ENCODE data around the gene WNT4. TPM values are rescaled to one million over a fixed set of nuclear protein-coding genes. Genes with fewer than 3 reads are reported as not detected.

The WNT4 gene
- total RNA-seq, 1 experiment from 2014 or later: 0.79 TPM

GRCh38 chr1:22127248-22127647 lies 15.6 kb downstream of the WNT4 start:
- Mint-ChIP-seq H3K27me3 (ENCODE audit: insufficient read depth, unreplicated experiment) (no peaks in the 10 kb centered on the region), H3K27ac (ENCODE audit: unreplicated experiment) (no peak overlapping the region), H3K4me3 (ENCODE audit: unreplicated experiment) (no peak overlapping the region), H3K9me3 (ENCODE audit: unreplicated experiment) (no peaks in the 10 kb centered on the region), H3K36me3 (ENCODE audit: insufficient read depth, unreplicated experiment) (peaks cover 32% of the 10 kb centered on the region), H3K4me1 (ENCODE audit: low read depth, unreplicated experiment) (no peaks in the 10 kb centered on the region)
- no peaks in the 10 kb centered on the region for H3K36me3 ChIP-seq (ENCODE audit: control insufficient read depth, insufficient read depth, low read length)
- no peak overlapping the region for H3K4me3 ChIP-seq (ENCODE audit: low read depth, low read length)
- 0 out of 2 replicates have a peak, but pooled peaks cover 5% of the 10 kb centered on the region for H3K4me1 ChIP-seq
- intact Hi-C loops (cut with micrococcal nuclease; ENCODE audit: unreplicated experiment): no loop called here
- BruUV-seq (replicated peaks): no TSS peak
- H3K27me3 ChIP-seq (replicated peaks; ENCODE audit: control insufficient read depth, insufficient read depth, low read length): no peaks in the 10 kb centered on the region
- H3K9me3 ChIP-seq: no peaks in the 10 kb centered on the region
- POLR2A ChIA-PET: no interaction called here
- CTCF ChIA-PET: no interaction called here
- TF ChIP-seq CTCF (IDR thresholded peaks at IDR 0.05; ENCODE audit: insufficient read depth in 1 of 2, low read depth in 1 of 2, low read length in 1 of 2, severe bottlenecking in 1 of 2, unreplicated experiment in 1 of 2): no peak
- no peak for DNase-seq

DNA sequence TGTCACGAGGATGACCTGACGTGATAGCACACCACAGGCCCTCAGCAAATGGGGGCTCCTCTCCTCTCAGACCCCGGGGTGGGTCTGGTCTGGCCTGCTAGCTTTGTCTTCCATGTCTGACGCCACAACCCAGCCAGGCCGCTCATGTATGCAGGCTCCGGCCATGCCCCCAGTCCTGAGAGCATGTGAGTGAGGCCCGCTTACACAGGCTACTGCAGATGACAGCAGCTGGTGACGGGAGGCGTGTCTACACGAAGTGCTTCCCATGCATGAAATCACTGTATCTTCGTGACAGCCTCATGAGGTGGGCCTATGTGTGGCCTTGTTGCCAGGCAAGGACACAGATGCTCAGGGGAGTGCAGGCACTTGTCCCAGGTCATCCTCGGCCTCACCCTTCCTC lies 16.4 kb downstream of the WNT4 start:
- no peaks in the 10 kb centered on the region for H3K27me3 ChIP-seq (replicated peaks; ENCODE audit: control insufficient read depth, insufficient read depth, low read length)
- ChIA-PET CTCF (interaction anchor here (0.6 kb wide), 1 partner anchor 17 kb away, joined by 3 read pairs; no protein-coding TSS in a partner anchor), POLR2A (no interaction called here)
- no peak overlapping the region for H3K27ac Mint-ChIP-seq (ENCODE audit: unreplicated experiment)
- H3K9me3 Mint-ChIP-seq (ENCODE audit: unreplicated experiment): no peaks in the 10 kb centered on the region
- no TSS peak for BruUV-seq (replicated peaks)
- H3K9me3 ChIP-seq: no peaks in the 10 kb centered on the region
- no peaks in the 10 kb centered on the region for H3K36me3 ChIP-seq (ENCODE audit: control insufficient read depth, insufficient read depth, low read length)
- H3K4me1 Mint-ChIP-seq (ENCODE audit: low read depth, unreplicated experiment): no peaks in the 10 kb centered on the region
- H3K4me1 ChIP-seq: peaks cover 5% of the 10 kb centered on the region; the same call in 1 of the 2 replicates
- DNase-seq: no peak
- peaks cover 33% of the 10 kb centered on the region for H3K36me3 Mint-ChIP-seq (ENCODE audit: insufficient read depth, unreplicated experiment)
- no peak for TF ChIP-seq CTCF (IDR thresholded peaks at IDR 0.05; ENCODE audit: insufficient read depth in 1 of 2, low read depth in 1 of 2, low read length in 1 of 2, severe bottlenecking in 1 of 2, unreplicated experiment in 1 of 2)
- no peak overlapping the region for H3K4me3 Mint-ChIP-seq (ENCODE audit: unreplicated experiment)
- no peaks in the 10 kb centered on the region for H3K27me3 Mint-ChIP-seq (ENCODE audit: insufficient read depth, unreplicated experiment)
- intact Hi-C loops (cut with micrococcal nuclease; ENCODE audit: unreplicated experiment): no loop called here
- no peak overlapping the region for H3K4me3 ChIP-seq (ENCODE audit: low read depth, low read length)

GRCh38 chr1:22124592-22125229 lies 18.2 kb downstream of the WNT4 start:
- no TSS peak for BruUV-seq (replicated peaks)
- H3K4me1 ChIP-seq: peaks cover 5% of the 10 kb centered on the region; the same call in 1 of the 2 replicates
- Mint-ChIP-seq H3K27ac (ENCODE audit: unreplicated experiment) (peak overlapping the region; percentile 22), H3K4me1 (ENCODE audit: low read depth, unreplicated experiment) (no peaks in the 10 kb centered on the region), H3K36me3 (ENCODE audit: insufficient read depth, unreplicated experiment) (peaks cover 37% of the 10 kb centered on the region), H3K4me3 (ENCODE audit: unreplicated experiment) (no peak overlapping the region), H3K9me3 (ENCODE audit: unreplicated experiment) (no peaks in the 10 kb centered on the region), H3K27me3 (ENCODE audit: insufficient read depth, unreplicated experiment) (no peaks in the 10 kb centered on the region)
- H3K36me3 ChIP-seq (ENCODE audit: control insufficient read depth, insufficient read depth, low read length): no peaks in the 10 kb centered on the region
- H3K4me3 ChIP-seq (ENCODE audit: low read depth, low read length): no peak overlapping the region
- no peak for TF ChIP-seq CTCF (IDR thresholded peaks at IDR 0.05; ENCODE audit: insufficient read depth in 1 of 2, low read depth in 1 of 2, low read length in 1 of 2, severe bottlenecking in 1 of 2, unreplicated experiment in 1 of 2)
- ChIA-PET CTCF (interaction anchor here (0.6 kb wide), 1 partner anchor 18 kb away, joined by 4 read pairs; no protein-coding TSS in a partner anchor), POLR2A (no interaction called here)
- no peak for DNase-seq
- H3K9me3 ChIP-seq: no peaks in the 10 kb centered on the region
- intact Hi-C loops (cut with micrococcal nuclease; ENCODE audit: unreplicated experiment): no loop called here
- no peaks in the 10 kb centered on the region for H3K27me3 ChIP-seq (replicated peaks; ENCODE audit: control insufficient read depth, insufficient read depth, low read length)
